Stimulated activated memory B cell treated with anti-CD40 and anti-IgM and Interleukin-4, amounts not matched to agents 10 μg/mL and 1 μg/mL and 100 μg/mL, for 72 hours (primary cell): Measurements from ENCODE around the gene FAT2.
A peak's percentile ranks its signal among the peaks of the same experiment; 100 is the strongest.

Source experiments
- ATAC-seq: fragments of 150-1000 bp; cut with Tn5 transposase; 2 replicates; pipeline ENCODE4 v1.10.0; 2021
- H3K27ac Mint-ChIP-seq: one replicate; pipeline ENCODE4 v1.8.0; 2022; ENCODE audit warnings: mild to moderate bottlenecking, mixed read lengths
- H3K27me3 Mint-ChIP-seq: one replicate; pipeline ENCODE4 v1.8.0; 2022; ENCODE audit warnings: mixed read lengths
- H3K36me3 Mint-ChIP-seq: one replicate; pipeline ENCODE4 v1.8.0; 2022; ENCODE audit warnings: mixed read lengths
- H3K4me1 Mint-ChIP-seq: one replicate; pipeline ENCODE4 v1.8.0; 2022; ENCODE audit warnings: mixed read lengths
- H3K4me3 Mint-ChIP-seq: one replicate; pipeline ENCODE4 v1.8.0; 2022; ENCODE audit warnings: mild to moderate bottlenecking, moderate library complexity, mixed read lengths
- H3K9me3 Mint-ChIP-seq: one replicate; pipeline ENCODE4 v1.8.0; 2022; ENCODE audit warnings: mixed read lengths

Gene FAT2, protein sequence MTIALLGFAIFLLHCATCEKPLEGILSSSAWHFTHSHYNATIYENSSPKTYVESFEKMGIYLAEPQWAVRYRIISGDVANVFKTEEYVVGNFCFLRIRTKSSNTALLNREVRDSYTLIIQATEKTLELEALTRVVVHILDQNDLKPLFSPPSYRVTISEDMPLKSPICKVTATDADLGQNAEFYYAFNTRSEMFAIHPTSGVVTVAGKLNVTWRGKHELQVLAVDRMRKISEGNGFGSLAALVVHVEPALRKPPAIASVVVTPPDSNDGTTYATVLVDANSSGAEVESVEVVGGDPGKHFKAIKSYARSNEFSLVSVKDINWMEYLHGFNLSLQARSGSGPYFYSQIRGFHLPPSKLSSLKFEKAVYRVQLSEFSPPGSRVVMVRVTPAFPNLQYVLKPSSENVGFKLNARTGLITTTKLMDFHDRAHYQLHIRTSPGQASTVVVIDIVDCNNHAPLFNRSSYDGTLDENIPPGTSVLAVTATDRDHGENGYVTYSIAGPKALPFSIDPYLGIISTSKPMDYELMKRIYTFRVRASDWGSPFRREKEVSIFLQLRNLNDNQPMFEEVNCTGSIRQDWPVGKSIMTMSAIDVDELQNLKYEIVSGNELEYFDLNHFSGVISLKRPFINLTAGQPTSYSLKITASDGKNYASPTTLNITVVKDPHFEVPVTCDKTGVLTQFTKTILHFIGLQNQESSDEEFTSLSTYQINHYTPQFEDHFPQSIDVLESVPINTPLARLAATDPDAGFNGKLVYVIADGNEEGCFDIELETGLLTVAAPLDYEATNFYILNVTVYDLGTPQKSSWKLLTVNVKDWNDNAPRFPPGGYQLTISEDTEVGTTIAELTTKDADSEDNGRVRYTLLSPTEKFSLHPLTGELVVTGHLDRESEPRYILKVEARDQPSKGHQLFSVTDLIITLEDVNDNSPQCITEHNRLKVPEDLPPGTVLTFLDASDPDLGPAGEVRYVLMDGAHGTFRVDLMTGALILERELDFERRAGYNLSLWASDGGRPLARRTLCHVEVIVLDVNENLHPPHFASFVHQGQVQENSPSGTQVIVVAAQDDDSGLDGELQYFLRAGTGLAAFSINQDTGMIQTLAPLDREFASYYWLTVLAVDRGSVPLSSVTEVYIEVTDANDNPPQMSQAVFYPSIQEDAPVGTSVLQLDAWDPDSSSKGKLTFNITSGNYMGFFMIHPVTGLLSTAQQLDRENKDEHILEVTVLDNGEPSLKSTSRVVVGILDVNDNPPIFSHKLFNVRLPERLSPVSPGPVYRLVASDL (N-terminal part only)

DNA sequence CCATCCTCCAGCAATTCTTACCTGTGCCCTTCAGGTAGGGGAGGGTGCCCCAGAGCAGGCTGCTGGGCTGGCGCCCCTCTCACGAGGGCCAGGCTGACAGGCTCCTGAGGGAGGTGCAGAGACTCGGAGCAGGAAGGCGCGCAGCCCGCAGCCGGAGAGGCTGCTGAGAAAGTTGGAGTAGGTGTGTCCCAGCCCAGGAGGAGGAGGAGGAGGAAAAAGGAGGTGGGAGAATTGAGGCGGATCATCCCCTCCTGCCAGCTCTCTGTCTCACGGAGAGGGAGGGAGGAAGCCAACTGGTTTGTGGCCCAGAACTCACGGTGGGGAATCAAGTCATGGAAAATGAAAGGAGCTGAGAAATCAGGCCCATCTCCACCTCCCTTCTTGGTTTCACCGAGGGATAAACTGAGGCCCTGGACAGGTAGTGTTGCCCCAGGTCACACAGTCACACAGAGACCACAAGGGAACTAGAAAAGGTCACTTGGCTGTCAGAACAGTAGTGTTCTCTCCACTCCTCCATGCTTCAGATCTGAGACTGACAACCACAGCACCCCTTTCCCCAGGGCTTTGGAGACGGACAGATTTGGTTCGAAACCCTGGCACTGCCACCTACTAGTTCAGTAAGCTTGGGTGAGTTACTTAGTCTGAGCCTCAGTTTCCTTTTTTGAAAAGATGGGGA lies at the start of gene FAT2:
Gene FAT2, minus strand, starts transcription at position 188 of the 676 bp plus-strand sequence. CDS start 22,400 bp downstream, outside the sequence.
- H3K4me3 Mint-ChIP-seq, result no peak within 1 kb of the TSS
- no peaks in the 10 kb centered on the region for H3K36me3 Mint-ChIP-seq
- no peak within 1 kb of the TSS for H3K27ac Mint-ChIP-seq
- ATAC-seq, result peak; percentile 65
- H3K4me1 Mint-ChIP-seq, result peaks cover 10% of the 10 kb centered on the region
- peaks cover 14% of the 10 kb centered on the region for H3K27me3 Mint-ChIP-seq
- H3K9me3 Mint-ChIP-seq, result no peaks in the 10 kb centered on the region

DNA sequence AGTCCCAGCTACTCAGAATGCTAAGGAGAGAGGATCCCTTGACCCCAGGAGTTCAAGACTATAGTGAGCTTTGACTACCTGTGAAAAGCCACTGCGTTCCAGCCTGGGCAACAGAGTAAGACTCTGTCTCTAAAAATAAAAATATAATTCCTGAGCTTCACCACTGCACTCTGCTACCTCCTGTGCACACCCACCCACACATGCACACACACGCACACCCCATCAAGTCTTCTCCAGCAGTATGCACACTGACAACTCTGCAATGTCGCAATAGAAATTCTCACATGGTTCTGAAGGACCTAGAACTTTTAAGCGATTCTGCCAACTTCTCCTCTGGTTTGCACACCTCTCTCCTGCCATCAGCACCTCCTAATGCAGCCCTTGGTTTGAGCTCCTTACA lies 47.5 kb upstream of the FAT2 start:
- no peaks in the 10 kb centered on the region for H3K27me3 Mint-ChIP-seq
- no peak overlapping the region for H3K4me3 Mint-ChIP-seq
- no peak overlapping the region for H3K27ac Mint-ChIP-seq
- H3K36me3 Mint-ChIP-seq, result no peaks in the 10 kb centered on the region
- H3K9me3 Mint-ChIP-seq, result no peaks in the 10 kb centered on the region
- no peak for ATAC-seq
- H3K4me1 Mint-ChIP-seq, result no peaks in the 10 kb centered on the region

DNA sequence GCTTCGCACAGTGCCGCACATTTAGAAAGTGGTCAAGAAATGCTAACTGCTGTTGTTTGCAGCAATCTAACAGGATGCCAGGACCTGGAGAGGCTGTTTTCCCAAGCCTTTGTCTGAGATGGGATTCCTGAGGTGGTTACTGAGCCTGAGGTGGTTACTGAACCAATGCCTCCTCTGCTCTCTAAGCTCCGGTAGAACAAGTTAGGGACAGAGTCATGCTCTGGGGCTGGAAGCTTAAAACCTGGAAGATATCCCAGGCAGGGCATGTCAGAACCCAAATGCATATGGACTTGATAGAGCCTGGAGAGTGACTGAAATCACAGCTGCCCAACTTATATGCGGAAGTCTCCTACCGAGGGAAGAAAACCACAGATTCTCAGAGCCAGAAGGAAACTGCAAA lies 46.5 kb upstream of the FAT2 start:
- ATAC-seq, result no peak
- Mint-ChIP-seq H3K9me3 (no peaks in the 10 kb centered on the region), H3K27ac (no peak overlapping the region), H3K4me1 (no peaks in the 10 kb centered on the region), H3K27me3 (peaks cover 6% of the 10 kb centered on the region), H3K4me3 (no peak overlapping the region), H3K36me3 (no peaks in the 10 kb centered on the region)

DNA sequence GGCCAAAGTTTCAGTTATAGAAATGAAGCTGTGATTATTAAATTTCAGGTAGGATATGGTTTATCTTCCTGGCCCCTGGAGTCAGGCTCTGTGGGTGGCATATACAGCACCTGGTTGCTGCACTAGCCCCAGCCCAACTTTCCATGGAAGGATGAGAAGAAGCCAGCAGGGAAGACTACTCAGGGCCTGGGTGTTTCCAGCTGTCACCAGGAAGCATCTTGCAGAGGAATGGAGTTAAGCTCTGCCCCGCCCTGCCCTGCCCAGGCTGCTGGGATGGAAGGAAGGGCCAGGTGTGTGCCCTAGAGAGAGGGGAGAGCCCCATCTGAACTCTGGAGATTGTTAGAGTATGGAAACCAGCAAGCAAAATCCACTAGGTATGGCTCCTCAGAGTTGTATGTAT lies 42.8 kb upstream of the FAT2 start:
- no peak for ATAC-seq
- Mint-ChIP-seq H3K4me3 (no peak overlapping the region), H3K9me3 (no peaks in the 10 kb centered on the region), H3K4me1 (no peaks in the 10 kb centered on the region), H3K36me3 (no peaks in the 10 kb centered on the region), H3K27ac (no peak overlapping the region), H3K27me3 (peaks cover 25% of the 10 kb centered on the region)

DNA sequence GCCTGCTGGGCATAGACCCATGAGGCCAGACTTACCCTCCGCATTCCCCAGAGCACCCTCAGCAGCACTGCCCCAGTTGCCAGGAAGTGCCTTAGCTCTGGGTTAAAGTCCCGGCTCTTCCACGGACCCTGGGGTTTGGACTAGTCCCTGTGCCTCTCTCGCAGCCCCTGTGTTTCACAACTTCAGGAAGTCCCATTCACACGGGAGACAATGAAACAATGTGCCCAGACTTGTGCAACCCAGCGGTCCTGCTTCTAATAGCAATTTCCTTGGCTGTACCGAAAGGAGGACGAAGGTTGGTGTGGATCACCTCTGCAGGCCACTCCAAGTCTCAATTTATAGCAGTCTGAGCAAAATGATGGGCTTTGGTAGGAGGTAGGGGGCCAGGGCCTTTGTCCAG lies 41.8 kb upstream of the FAT2 start:
- Mint-ChIP-seq H3K27me3 (peaks cover 25% of the 10 kb centered on the region), H3K4me3 (no peak overlapping the region), H3K9me3 (no peaks in the 10 kb centered on the region), H3K36me3 (no peaks in the 10 kb centered on the region), H3K27ac (no peak overlapping the region), H3K4me1 (no peaks in the 10 kb centered on the region)
- ATAC-seq, result no peak

DNA sequence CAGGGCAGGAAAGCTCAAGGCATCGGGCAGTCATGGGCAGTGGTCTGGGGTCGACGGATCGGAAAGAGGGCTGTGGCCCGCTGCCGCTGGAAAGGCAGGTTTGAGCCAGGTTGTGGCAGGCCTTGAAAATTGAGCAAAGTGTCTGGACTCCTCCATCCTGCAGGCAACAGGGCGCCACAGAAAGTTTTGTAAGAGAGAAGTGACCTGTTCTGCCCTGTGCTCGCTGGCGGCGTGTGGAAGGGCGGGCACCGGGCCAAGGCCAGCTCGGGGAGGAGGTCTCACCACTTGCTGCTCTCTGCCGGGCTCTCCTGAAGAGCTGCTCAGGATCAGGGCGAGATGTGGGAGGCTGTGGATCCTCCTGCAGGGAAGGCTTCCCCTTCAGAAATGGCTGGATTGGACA lies 41.4 kb upstream of the FAT2 start:
- Mint-ChIP-seq H3K9me3 (no peaks in the 10 kb centered on the region), H3K4me1 (no peaks in the 10 kb centered on the region), H3K4me3 (no peak overlapping the region), H3K27ac (no peak overlapping the region), H3K36me3 (no peaks in the 10 kb centered on the region), H3K27me3 (peaks cover 25% of the 10 kb centered on the region)
- no peak for ATAC-seq

DNA sequence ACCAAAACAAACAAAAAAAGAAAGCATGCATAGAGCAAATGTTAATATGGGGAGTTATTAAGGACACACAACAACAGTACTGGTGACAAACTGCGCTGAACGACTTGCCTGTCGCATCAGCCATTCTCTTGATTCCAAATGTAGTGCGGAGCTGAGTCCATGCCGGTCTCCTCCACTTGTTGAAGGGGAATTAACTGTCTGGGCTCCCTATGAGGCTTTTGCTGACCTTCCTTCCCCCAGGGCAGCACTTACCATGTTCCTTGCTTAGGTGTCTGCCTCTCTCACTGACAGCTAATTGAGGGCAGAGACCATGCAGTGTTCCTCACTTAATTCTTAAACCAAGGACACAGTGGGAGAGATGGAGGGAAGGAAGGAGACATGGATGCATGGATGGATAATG lies 40.8 kb upstream of the FAT2 start:
- Mint-ChIP-seq H3K4me1 (no peaks in the 10 kb centered on the region), H3K27me3 (peaks cover 25% of the 10 kb centered on the region), H3K27ac (no peak overlapping the region), H3K4me3 (no peak overlapping the region), H3K36me3 (no peaks in the 10 kb centered on the region), H3K9me3 (no peaks in the 10 kb centered on the region)
- ATAC-seq, result no peak

DNA sequence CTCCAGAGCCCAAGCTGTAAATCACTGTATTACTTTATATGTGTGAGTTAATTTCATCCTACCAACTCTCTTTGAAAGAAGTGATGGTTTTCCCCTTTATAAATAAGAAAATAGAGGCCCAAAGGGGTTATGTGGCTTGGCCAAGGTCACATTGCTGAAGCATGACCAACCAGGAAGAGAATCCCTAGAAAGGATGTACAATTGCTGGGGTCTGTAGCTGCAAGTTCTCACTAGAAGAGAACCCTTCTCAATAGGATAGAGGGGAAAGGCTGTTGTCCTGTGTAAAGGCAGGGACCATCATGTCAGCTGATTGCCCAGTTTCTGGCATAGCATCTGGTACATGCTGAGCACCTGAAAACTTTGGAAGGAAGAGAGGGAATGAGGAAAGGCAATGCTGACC lies 39.0 kb upstream of the FAT2 start:
- H3K9me3 Mint-ChIP-seq, result no peaks in the 10 kb centered on the region
- no peaks in the 10 kb centered on the region for H3K36me3 Mint-ChIP-seq
- H3K27ac Mint-ChIP-seq, result no peak overlapping the region
- H3K4me3 Mint-ChIP-seq, result no peak overlapping the region
- H3K4me1 Mint-ChIP-seq, result no peaks in the 10 kb centered on the region
- ATAC-seq, result no peak
- H3K27me3 Mint-ChIP-seq, result peaks cover 25% of the 10 kb centered on the region

DNA sequence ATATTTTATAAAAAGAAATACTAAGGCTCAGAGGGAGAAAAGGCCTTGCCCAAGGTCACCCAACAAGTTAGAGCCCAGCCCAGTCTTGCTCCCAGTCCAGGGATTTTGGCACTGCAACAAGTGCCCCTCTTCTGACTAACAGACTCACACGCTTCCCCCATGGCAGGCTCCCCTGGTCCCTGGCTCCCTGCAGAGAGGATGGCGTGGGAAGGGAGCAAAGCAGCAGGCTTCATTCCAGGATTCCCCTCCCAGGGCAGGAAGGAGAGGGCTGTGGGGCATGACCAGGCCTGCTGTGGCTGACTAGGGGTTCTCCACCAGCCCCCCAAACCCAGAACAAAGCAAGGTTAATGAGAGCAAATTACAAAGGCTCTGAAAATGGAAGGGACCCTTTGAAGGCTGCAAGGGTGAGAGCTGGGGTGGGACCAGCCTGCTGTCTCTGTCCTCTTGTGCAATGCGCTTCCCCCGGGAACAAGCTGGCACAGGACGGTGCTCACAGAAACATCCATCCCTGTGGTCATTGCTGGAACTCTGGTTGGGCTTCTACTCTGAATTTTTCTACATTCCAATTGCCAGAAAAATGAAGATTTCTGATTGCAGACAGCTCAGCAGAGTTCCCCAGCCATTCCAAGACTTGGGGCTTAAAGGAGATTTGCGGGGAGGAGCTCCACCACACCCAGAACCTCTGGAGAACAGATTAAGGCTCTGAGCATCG lies 37.1 kb upstream of the FAT2 start:
- H3K4me3 Mint-ChIP-seq, result no peak overlapping the region
- H3K27ac Mint-ChIP-seq, result no peak overlapping the region
- no peaks in the 10 kb centered on the region for H3K4me1 Mint-ChIP-seq
- H3K9me3 Mint-ChIP-seq, result no peaks in the 10 kb centered on the region
- H3K27me3 Mint-ChIP-seq, result peaks cover 33% of the 10 kb centered on the region
- no peaks in the 10 kb centered on the region for H3K36me3 Mint-ChIP-seq
- no peak for ATAC-seq

DNA sequence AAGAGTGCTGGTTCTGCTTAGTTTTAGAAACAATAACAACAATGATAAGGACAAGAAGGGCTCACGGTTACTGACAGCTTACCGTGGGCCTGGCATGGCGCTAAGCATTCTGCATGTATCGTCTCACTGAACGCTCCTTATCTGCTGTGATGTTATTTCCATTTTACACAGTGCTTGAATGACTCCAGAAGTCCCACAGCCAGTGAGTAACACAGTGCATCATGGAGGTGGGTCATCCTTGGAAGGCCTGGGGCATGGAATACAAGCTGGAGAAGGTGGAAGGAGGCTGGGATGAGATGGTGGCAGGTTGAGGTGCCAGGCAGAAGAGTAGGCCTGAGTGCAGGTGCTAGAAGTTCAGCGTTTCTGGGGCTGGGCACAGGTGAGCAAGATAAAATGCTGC lies 36.5 kb upstream of the FAT2 start:
- H3K27me3 Mint-ChIP-seq, result peaks cover 29% of the 10 kb centered on the region
- H3K27ac Mint-ChIP-seq, result no peak overlapping the region
- H3K9me3 Mint-ChIP-seq, result no peaks in the 10 kb centered on the region
- no peaks in the 10 kb centered on the region for H3K4me1 Mint-ChIP-seq
- ATAC-seq, result no peak
- no peak overlapping the region for H3K4me3 Mint-ChIP-seq
- no peaks in the 10 kb centered on the region for H3K36me3 Mint-ChIP-seq

DNA sequence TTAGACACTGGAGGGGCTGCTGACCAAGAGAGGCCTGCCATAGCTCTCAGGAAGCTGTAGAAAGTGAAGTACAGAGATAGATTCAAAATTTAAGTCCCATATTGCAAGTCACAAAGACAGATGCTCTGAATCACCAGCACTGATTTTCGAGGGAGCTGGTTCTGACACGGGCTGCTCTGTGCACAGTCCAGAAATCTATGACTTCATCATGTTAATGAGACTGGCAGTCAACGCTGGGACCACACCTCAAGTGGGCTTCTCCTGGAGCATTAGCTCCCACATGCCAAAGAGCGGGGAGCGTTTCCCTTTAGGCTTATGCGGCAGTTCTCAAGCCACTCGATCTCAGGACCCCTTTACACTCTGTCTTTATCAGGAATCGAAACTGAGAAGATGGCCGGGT lies 34.2 kb upstream of the FAT2 start:
- no peak for ATAC-seq
- H3K27me3 Mint-ChIP-seq, result peaks cover 28% of the 10 kb centered on the region
- H3K36me3 Mint-ChIP-seq, result no peaks in the 10 kb centered on the region
- H3K4me3 Mint-ChIP-seq, result no peak overlapping the region
- H3K4me1 Mint-ChIP-seq, result no peaks in the 10 kb centered on the region
- H3K27ac Mint-ChIP-seq, result no peak overlapping the region
- H3K9me3 Mint-ChIP-seq, result no peaks in the 10 kb centered on the region

DNA sequence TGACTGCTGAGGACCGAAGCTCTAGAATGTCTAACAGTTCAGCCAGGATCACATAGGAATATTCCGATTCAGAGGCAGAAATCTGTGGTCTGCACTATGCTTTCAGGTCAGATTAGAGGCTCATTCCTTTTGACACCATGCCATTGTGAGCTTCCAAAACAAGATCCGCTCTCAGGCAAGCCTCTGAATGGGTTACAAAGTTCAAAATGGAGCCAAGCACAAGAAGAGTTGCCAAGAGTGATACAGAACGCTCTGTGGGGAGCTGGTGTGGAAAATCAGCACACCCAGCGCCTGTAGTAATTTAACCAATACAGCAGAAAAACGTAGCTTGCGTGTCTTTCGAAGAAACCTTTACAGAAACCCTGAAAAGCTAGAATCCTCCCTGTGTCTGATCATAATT lies 33.3 kb upstream of the FAT2 start:
- Mint-ChIP-seq H3K36me3 (no peaks in the 10 kb centered on the region), H3K9me3 (no peaks in the 10 kb centered on the region), H3K27me3 (peaks cover 23% of the 10 kb centered on the region), H3K4me1 (no peaks in the 10 kb centered on the region), H3K27ac (no peak overlapping the region), H3K4me3 (no peak overlapping the region)
- no peak for ATAC-seq

DNA sequence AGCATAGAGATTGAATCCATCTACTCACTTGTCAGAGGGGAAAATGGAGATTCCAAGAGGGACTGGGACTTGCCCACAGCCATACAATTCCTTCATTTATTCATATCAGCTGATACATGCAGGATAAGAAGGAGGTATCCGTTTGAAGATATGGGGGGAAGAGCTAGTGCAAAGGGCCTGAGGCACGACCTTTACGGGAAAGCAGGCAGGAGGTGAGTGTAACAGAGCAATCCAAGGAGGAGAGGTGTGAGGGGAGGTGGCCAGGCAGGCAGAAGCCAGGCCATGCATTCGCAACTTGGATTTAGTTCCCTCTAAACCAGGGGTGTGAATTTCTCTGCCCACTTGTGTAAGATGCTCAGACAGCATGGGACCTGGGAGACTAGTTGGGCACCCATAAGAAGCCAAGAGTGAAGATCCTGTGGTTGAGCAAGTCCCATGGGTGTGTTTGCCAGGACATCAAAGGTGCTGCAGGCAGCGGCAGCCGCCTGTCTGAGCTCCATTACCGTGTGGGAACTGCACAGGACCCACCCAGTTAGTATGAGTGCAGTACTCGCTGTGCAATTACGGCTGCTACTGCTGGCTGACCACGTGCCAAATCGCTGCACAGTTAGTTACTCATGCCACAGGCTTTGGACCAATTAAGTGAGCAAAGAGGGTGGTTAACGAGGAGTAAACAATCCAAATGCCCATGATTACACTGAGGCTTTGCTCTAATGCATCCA lies 31.4 kb upstream of the FAT2 start:
- H3K9me3 Mint-ChIP-seq, result no peaks in the 10 kb centered on the region
- no peaks in the 10 kb centered on the region for H3K36me3 Mint-ChIP-seq
- peaks cover 23% of the 10 kb centered on the region for H3K27me3 Mint-ChIP-seq
- no peaks in the 10 kb centered on the region for H3K4me1 Mint-ChIP-seq
- no peak for ATAC-seq
- no peak overlapping the region for H3K4me3 Mint-ChIP-seq
- H3K27ac Mint-ChIP-seq, result no peak overlapping the region

DNA sequence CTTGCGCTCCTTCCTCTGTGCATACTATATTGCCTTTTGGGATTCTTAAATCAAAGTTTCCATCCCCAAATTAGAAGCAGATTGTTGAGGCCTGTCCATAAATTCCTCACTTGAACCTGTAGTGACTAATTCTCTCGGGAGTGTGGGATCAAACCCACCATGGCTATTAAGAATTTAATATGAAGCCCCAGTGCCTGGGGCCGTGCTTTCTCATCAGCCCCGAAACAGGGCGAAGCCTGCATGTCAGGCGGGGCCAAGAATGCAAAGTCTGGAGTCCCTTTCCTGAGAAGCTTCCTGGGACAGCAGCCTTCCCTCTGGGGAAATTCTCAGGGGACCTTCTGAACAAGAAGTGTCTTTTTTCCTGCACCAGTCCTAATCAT lies 29.3 kb upstream of the FAT2 start:
- Mint-ChIP-seq H3K4me1 (no peaks in the 10 kb centered on the region), H3K27ac (no peak overlapping the region), H3K36me3 (no peaks in the 10 kb centered on the region)

More for the DNA sequence above, 29.3 kb upstream of the FAT2 start:
- ATAC-seq, result no peak
- Mint-ChIP-seq H3K9me3 (no peaks in the 10 kb centered on the region), H3K4me3 (no peak overlapping the region), H3K27me3 (peaks cover 36% of the 10 kb centered on the region)
